Measurements from ENCODE around the gene MSMP.

Gene MSMP

DNA sequence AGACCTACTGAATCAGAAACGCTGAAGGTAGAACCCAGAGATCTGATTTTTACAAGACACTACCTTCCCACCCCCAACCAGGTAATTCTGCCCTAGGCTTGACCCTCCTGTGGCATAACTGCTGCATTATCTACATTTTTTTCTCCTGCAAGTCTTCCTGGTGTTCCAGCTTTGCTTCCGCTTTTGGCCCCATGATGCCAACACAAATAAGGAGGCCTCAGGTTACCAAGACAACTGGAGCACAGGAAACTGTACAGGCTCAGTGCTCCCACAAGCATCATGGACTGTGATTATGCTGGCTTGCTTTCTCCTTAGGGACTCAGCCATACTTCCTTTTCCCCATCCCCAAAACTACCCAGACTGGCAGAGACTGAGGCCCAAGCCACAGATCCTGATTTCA, 6.6 kb upstream of the MSMP start:
- DNase-seq (ENCODE audit: low spot score) = no peak
- H3K4me3 ChIP-seq = no peak overlapping the region
- TF ChIP-seq CTCF (IDR thresholded peaks at IDR 0.05) = no peak
- peak overlapping the region in 1 of 2 donors; percentile 38 for H3K27ac ChIP-seq

DNA sequence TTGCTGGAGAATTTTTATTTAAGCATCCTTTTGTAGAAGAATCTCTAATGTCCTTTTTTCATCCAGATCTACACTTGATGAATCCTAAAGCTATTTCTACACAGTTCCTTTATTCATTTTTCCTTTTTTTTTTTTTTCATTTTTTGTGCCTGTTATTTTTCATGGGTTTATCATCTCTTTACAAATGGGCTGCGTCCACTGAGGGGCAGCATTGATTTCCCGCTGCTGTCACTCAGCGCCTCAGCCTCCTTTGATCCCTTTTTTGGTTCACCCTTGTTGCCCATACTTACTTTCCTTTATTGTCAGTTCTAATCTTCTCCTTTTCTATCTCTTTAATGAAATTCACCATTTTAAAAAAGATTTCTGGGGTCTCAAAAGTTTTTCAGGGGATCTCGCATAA, 5.7 kb upstream of the MSMP start:
- no peak for TF ChIP-seq CTCF (IDR thresholded peaks at IDR 0.05)
- DNase-seq (ENCODE audit: low spot score) = no peak
- peak overlapping the region in 1 of 2 donors; percentile 29 for H3K27ac ChIP-seq

GRCh38 chr9:35758475-35759050, 4.5 kb upstream of the MSMP start:
- H3K4me3 ChIP-seq = no peak overlapping the region
- peak overlapping the region; percentile 86 to 93 for H3K27ac ChIP-seq
- DNase-seq (ENCODE audit: low spot score) = no peak
- no peak for TF ChIP-seq CTCF (IDR thresholded peaks at IDR 0.05)

More for the DNA sequence above, 5.7 kb upstream of the MSMP start:
- H3K4me3 ChIP-seq = no peak overlapping the region

DNA sequence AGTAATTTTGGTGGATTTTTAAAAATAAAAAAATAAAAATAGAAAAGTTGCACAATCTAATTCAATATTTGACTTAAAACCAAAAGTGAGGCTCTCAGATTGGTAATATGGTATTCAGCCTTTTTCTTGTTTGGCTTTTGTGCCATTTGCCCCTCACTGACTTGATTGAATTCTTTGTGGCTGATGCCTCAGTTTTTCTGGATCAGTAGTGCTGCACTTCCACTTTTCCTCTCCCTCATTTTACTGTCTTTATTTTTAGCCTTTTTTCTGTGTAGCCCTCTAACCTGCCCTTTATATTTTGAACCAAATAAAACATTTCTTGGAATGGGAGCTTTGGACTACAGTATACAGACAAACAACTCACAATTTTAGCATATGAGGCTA, 3.8 kb upstream of the MSMP start:
- no peak overlapping the region for H3K4me3 ChIP-seq
- DNase-seq (ENCODE audit: low spot score) = no peak
- no peak for TF ChIP-seq CTCF (IDR thresholded peaks at IDR 0.05)
- H3K27ac ChIP-seq = peak overlapping the region; percentile 86 to 93

DNA sequence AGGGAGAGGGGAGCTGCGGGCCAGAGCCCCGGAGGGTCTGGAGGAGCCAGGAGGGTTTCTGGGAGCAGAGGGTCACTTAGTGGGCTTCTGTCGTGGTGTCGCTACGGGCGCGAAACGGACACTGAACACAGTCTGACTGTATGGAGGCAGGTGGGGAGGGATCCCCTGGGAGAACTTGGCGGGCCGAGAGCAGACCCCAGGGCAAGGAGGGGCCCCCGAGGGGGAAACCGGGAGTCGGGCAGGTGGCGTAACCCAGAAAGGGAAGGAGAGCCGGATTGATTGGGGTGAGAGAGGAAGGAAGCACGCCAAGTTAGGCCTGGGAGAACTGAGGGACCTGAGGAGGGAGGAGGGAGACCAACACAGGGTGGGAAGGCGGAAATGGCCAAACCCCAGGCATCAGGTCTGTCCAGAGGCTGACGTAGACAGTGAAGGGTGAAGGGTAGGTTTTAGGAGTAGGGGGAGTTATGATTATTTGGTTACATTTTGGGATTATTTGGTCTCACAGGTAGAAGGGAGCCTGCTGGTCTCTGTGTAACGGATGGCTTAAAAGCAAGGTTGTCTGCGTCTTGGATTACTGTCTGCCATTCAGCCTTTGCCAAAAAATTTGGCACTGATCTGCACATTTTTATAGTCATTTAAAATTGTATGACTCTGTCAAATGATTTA, 3.3 kb upstream of the MSMP start:
- TF ChIP-seq CTCF (IDR thresholded peaks at IDR 0.05) = no peak
- H3K27ac ChIP-seq = peak overlapping the region; percentile 86 to 93
- DNase-seq (ENCODE audit: low spot score) = no peak
- peak overlapping the region; percentile 77 for H3K4me3 ChIP-seq

GRCh38 chr9:35756275-35757225, 2.5 kb upstream of the MSMP start:
- Histone ChIP-seq H3K4me3 (peak overlapping the region; percentile 77), H3K27ac (peak overlapping the region; percentile 86 to 93)
- peak; percentile 66 for TF ChIP-seq CTCF (IDR thresholded peaks at IDR 0.05)
- DNase-seq (ENCODE audit: low spot score) = no peak
